ENCODE measurements around the gene PPP1R16B.

Gene PPP1R16B

DNA sequence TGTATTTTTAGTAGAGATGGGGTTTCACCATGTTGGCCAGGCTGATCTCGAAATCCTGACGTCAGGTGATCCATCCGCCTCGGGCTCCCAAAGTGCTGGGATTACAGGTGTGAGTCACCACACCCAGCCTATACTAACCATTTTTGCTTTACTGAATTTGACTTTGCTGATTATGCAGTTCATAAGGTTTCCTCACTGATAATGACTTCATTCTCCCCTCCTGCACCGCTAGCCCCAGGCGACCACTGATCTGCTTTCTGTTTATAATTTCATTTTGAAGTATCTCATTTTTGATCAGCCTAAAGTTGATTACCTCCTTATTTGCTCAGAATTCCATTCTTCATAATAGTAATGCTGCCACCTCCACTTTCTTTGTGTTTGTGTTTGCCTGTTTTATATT, 72.0 kb downstream of the PPP1R16B start:
- DNase-seq (ENCODE audit: low read depth): no peak

DNA sequence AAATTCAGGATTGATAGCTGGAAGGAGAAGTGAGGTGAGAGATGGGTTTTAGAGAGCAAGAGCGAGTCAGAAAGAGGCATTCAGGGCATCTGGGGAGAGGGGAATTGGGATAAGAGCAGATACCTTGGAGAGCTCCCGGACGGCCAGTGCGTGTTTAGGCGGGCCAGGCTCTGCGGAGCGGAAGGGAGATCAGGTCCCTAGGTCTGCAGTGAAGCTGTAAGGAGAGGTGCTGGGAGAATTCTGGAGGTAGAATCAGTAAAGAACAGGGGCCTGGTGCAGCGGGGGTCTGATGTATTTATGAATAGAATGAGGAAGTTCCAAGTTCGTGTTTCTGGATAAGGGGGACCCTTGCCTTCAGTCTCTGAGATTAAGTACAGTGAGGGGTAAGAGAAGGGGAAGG, 73.4 kb downstream of the PPP1R16B start:
- DNase-seq (ENCODE audit: low read depth): no peak

DNA sequence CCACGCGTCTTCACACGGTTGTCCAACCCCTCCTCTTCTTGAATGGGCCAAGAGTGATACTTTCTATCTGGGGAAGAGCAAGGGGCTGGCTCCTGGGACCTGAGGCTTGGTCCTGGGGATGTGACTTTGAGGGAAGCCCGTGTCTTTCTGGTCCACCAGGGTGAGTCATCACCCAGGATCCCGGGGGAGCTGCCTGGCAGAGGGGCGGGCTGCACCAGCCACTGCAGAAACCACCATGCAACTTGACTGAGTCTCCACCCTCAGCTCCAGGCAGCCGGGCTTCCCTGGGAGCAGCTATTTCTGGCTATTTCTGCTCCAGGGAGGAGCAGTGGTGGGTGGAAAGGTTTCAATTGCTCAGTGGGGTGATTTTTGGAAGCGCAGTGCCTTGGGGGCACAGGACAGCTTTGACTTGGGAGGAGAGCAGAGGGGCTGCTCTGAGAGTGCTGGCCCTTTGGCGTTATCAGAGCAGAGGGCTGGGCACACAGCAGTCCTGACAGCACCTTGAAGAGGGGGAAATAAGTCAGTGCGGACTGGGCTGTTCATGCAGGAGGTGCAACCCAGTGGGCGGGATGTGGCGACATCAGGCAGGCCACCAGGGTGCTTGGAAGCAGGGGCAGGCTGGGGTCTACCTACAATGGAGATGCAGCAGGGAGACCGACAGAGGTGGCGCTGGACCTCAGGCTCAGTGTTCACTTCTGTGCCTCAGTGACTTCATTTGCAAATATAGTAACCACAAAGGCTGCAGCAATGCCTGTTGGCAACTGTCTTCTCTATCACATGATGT, 75.6 kb downstream of the PPP1R16B start:
- DNase-seq (ENCODE audit: low read depth): no peak

DNA sequence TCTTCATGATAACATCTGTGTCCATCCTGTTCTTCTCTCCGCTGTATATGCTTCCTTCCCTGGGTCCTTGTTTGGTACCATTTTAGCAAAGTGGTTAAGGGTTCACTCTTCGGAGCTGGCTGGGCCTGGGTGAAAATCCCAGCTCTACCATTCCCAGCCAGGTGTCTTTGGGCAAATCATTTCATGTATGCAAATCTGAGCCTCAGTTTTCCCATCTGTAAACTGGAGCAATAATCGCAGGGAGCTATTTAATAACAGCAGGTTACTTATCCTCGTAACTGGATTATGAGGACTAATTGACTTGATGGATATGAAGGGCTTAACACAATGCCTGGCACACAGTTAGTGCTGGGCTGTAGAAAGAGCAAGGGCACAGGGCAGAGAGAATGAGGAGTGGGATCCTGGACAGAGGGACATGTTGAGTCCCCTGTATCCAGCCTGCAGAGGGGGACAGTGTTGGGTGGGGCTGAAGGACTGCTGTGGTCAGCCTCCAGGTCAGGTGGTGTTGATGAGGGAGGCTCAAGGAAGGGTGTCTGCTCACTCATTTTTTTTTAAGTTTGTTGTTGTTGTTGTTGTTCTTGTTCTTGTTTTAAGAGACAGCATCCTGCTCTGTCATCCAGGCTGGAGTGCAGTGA, 76.4 kb downstream of the PPP1R16B start:
- DNase-seq (ENCODE audit: low read depth): no peak

DNA sequence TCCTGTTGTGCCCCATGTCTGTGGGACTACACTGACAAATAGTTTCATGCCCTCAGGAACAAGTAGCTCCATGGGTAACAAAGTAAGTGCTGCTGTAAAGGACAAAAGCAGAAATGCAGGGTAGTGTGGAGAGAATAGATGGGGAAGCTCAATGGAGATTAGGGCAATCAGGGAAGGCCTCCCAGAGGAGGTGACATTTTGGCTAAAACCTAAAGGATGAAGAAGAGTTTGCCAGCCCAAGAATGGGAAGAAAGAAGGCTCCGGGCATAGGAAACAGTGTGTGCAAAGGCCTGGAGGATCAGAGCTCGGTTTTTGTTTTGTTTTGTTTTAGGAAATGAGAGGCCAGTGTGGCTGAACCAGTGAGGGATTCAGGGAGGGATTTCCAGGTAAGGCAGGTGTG, 77.1 kb downstream of the PPP1R16B start:
- no peak for DNase-seq (ENCODE audit: low read depth)

DNA sequence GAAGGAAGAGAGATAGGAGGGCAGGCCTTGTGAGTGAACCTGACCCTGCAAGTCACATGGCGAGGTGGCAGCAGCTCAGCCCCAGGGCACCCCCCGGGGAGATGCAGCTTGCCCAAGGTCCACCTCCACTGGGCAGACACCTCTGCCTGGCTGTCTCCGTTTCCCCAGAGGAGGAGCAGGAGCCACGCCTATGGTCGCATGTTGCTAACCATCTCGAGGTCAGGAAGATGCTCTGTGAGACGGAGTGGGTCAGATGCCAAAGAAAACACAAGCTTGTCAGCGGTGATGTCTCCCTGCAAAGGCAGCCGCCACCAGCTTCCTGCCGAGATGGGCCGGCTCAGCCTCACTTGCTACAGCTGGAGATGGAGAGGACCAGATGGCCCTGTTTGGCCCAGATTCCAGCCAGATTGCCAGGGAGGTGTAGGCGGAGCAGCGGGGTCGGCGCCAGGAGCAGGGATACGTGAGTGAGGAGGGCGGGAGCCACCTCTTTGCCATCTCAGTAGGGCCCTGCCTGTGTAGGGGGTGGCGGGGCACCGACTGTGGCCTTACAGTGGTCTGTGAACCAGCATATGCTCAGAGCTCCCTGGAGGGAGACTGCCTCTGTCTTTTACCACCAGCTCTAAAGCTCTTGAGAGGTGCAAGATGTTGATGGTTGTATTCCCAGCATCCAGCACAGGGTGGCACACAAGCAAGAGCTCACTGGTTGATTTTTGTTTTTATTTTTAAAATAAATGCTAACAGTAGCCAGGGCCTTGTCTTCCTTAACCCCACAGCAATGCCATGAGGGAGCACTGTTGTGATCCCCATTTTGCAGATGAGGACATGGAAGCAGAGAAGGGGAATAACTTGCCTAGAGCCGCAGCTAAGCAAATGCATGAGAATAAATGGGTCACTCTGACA, 77.8 kb downstream of the PPP1R16B start:
- no peak for DNase-seq (ENCODE audit: low read depth)

DNA sequence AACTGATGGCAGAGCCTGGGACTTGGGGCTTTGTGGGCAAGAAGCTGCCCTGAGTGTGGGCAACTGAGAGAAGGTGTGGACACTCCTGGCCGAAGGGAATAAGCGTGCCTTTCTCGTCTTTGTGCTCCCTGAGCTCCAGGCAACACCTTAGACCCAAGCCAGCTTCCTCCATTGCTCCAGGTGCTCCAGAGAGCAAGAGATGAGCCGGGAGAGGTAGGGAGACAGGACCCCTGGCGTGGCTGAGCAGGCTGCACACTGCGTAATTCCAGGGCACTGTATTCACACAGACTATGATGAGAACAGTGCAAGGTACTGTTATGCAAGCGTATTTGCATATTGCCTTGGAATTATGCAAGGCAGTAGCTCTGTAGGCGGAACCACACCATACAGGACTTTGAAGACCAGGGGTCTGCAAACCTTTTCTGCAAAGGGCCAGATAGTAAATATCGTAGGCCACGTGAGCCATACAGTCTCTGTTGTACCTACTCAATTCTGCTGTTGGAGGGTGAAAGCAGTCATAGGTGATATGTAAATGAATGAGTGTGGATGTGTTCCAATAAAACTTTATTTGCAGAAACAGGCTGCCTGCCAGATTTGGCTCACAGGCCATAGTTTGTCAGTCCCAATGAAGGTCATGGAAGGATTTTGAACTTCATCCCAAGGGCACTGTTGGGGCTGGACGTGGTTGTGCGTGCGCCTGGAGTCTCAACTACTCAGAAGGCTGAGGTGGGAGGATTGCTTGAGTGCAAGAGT, 78.7 kb downstream of the PPP1R16B start:
- DNase-seq (ENCODE audit: low read depth): no peak

DNA sequence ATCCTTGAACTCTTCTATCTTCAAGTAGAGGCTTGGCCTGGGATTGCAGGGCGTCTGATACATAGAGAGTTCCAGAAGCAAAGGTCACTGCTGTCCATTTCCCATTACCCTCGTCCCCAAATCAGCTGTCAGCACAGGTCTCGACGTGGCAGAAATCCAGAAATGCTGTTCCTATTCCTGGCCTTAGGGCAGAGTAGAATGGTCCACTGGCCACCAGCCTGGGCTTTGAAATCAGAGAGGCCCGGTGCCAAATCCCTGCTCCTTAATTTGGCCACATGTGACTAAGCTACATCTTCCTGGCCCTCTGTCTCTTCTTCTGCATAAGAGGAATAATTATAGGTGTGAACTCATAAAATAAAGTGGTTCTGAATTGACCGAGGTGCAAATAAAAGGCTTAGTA, 79.9 kb downstream of the PPP1R16B start:
- DNase-seq (ENCODE audit: low read depth): no peak

DNA sequence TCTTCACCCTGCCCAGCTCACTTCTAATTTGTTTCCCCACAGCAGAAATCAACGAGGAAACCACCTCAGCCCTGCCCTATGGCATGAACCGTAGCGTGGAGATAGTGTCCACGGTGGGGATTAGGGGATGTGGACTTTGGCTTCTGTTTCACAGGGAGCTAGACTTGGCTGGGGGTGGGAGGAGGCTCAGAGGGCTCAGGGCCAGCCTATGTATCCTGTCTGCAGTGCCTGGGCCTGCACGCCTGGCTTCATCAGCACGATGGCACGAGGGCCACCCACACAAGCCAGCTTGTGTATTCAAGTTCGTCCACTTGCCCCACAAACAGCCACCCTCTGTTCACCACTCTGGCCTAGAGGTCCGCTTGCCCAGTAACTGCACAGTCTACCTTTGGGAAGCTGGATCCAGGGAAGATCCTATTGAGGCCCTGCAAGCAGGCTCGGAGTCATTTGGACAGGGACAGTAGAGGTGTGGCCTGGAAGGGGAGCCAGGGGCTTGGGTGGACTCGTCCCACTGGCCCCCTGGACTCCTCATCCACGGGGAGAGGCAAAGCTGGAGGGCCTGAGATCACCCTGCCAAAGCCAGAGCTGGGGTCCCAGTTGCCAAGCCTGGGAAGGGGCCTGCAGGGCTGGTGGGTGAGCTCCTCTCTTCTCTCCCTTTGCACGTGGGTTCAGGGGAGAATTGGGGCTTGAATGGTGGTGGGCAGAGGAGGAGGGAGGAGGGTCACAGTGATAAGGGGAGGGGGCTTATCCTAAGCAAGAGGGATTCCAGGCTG, 82.7 kb downstream of the PPP1R16B start:
- DNase-seq (ENCODE audit: low read depth): no peak

DNA sequence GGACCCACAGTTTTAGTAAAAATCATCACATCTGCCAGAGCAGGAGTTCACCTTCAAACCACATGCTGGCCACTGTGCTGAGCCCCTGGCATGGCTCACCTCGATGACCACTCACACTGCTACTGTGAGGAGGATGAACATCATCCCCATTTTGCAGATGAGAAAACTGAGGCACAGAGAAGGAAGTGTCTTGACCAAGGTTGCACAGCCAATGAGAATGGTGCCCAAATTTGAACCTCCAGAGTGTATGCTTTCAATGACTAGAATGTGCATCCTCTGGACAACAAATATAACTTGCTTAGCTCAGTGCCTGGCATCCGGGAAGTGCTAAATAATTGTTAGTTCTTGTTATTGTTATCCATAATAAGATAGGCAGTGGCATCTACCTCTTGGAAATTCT, 83.6 kb downstream of the PPP1R16B start:
- DNase-seq (ENCODE audit: low read depth): no peak

DNA sequence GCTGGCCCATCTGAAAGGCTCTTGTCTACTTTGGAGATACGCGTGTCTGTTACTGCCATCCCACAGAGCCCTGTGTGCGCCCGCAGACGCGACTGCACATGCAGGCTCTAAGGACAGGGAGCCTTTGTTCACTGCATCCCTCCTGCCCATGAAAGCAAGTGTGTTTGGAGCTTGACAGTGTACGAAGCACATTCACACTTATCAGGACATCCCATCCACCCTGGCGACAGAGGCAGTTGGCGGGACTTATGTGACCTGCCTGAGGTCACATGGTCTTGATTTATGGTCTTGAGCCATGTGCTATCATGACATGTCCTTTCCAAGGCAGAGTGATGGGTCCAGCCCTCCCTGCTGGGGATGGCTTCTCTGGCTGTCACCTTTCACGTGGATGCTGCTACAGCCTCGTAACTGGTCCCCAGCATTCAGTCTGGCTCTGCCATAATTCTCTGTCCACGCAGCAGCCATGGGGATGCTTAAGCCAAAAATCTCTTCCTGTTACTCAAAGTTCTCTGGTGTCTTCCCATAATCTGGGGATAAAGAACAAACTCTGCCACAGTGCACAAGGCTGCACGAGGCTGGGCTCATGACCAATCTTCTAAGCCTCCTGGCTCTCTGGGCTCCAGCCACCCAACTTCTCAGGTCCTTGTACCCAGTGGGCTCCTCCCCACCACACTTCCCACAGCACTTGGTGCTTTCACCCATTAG, 84.4 kb downstream of the PPP1R16B start:
- DNase-seq (ENCODE audit: low read depth): no peak

DNA sequence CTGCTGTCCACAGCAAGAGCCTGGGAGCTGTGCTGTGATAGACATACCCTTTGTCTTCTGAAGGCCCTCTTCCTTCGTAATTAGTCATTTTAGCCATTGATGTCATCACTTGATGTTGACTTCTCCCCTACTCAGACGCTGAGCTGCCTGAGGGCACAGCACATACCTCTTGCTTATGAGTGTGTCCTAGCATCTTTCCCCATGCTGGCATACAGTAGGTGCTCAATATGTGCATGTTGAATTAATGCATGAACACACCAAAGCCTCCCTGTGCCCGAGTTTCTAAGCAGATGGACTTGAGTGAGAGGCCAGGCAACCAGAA, 85.0 kb downstream of the PPP1R16B start:
- no peak for DNase-seq (ENCODE audit: low read depth)

DNA sequence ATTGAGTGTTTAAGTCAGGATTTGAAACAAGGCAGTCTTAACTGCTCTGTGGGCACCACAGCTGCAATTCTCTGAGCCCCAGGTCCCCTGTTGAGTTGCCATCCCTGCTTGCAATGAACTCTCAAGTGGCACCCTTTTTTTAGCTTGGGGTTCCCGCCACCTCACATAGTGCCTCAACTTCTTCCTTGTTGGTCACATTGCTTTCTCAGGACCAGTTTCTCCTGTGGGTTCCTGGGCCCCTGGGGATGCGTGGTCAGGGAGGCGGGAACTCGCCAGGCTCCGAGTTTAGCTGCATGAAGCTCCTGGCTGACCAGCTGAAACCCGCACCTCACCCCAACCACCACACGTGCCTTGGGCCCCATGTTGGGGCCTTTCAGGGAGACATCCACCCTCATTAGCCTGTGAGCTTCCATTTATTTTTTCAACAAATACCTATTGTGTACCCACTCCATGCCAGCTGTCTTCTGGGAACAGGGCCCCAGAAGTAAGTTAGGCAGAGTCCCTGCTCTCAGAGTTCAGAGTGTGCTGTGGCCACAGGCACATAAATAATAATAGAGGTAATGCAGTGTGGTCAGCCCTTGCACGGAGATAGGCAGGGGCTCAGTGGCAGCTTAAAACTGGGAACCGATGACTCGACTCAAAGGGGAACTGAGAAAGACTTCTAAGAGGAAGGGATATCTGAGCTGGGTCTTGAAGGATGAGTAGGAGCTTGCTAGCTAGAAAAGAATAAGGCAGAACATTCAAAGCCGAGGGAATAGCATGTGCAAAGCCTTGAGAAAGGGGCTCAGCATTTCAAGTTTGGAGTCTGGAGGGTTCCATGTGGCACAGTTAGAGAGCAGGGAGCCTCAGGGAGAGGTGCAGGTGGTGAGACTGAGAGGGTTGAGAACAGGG, 86.8 kb downstream of the PPP1R16B start:
- DNase-seq (ENCODE audit: low read depth): no peak

DNA sequence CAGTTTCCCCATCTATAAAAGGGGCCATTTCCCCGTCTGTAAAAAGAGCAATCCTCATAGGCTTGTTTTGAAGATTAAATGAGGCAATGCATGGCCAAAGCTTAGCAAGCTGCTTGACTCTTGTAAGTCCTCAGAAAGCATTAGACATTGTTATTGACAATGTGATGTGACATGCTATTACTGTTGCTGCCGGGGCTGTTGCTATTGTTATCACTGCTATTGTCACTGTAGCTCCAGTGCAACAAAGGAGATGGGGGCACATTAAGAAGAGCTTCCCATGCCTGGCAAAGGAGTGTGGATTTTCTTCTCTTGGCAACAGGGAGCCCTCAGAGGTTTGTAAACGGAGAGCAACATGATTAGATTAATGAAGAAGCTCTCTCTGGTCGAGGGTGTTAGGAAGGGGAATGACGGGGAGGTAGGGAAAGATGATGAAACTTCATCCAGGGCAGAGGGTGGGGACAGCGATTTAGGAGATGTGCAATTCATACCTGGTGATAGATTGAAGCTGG, 87.6 kb downstream of the PPP1R16B start:
- DNase-seq (ENCODE audit: low read depth): no peak

DNA sequence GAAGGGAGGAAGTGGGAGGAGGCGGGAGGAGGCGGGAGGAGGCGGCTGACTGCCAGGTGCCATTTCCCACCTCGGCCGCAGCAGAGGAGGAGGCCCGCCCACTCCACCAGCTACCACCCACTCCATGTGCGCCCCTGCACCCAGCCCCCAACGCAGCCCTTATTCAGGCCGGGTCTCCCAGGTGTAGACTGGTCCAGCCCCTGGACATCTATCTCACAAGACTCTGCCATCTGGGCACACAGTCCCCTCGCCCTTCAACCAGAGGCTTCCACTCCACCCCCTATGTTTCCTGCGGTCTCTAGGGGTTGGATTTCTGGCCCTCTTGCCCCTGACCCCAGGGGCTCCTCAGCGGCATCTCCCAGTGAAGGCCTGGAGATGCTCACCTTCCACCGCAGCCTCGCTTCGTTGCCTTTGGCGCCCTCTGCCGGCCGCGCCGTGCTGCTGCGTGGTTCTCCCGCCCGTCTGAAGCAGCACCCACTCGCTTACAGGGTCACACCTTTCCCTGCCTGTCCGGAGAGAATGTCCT, 88.1 kb downstream of the PPP1R16B start:
- DNase-seq (ENCODE audit: low read depth): no peak

DNA sequence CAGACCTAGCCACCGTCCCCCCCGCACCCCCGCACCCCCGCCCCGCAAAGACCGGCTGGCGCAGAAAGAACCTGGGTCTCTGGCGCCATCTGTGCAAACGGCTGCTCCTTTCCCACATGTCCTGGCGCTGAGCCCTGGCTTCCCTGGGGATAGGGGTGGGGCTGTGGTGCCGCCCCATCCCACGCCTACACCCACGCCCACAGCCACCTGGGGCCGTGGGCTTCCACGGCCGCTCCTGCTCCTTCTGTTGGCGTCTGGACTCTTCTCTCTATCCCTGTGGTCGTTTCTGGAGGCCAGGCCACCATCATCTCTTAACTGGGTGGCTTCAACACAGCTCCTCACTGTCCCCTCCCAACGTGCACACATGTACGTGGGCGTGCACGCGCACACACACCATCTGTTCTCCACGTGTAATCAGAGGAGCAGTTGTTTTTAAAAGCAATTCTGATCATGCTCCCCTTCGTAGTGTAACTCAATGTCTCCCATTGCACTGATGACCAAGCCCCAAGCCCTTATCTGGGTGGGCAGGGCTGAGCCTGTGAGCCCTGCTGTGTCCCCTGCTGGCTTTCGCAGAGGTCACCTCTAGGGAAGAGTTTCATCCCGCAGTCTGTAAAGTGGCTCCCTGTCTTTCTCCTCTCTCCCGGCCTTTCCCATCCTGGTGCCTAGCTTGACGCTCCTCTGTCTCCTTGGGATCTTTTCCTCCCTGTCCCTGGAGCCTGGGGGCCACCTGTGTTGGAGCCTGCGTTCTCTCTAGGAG, 88.8 kb downstream of the PPP1R16B start:
- no peak for DNase-seq (ENCODE audit: low read depth)

DNA sequence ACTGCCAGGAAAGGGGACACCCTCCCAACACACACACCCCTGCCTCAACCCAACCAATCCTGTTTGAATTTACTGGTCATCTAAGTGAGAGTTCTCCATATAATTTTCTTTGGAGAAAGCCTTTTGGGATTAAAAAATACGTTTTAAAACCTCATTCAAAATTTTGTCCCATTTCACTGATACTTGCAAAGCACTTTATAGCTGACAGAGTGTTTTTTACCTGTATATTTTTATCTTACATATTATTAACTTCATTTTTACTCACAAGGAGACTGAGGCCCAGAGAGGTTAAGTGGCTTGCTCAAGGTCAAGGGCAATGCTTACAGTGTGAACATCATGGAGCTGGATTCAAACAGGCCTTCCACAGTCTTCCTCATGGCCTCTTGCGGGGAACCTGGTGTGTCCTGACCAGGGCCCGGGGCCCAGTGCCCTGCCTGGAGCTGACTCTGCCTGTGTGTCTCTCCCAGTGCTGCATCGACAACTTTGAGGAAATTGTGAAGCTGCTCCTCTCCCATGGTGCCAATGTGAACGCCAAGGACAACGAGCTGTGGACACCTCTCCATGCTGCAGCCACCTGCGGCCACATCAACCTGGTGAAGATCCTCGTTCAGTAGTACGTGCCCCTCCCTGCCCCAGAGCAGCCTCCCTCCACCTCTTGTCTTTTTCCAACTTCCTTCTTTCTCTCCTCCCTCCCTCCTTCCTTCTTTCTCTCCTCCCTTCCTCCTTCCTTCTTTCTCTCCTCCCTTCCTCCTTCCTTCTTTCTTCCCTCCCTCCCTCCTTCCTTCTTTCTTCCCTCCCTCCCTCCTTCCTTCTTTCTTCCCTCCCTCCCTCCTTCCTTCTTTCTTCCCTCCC, 89.8 kb downstream of the PPP1R16B start:
- no peak for DNase-seq (ENCODE audit: low read depth)

All from HS-5 (cell line).